Measurements from ENCODE around the gene RGS9. TPM values are rescaled to one million over a fixed set of nuclear protein-coding genes. Genes with fewer than 3 reads are reported as not detected.

The RGS9 gene
- total RNA-seq, 1 experiment from 2014 or later, result 6.3 TPM

DNA sequence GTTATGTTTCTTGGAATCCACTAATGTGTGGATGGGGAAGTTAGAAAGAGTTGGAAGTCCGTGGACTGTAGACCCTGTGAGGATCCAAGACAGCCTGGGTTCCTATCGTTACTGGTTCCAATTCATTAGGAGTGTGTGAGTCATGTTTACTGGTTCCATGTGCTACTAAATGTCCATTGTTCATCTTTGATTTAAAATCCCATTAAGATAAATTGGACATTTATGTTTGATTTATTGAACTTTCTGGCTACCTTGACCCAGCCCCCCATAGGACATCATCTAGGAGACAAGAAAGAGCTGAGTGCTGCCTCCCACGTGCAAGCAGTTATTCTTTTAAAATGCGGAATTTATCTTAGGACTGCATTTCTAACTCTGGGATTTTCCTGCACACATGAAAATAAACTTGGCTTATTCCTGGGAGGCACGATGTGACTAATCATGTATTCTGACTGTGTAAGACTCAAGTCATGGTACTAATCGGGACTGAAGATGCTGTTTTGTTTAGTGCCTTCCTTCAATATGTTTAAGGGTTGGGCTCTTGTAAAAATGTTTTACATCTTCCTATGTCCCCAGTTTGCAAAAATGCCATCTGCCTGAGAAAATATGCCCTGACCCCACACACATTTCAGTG lies 53.4 kb downstream of the RGS9 start:
- Mint-ChIP-seq H3K36me3 (ENCODE audit: insufficient read depth, unreplicated experiment) (no peaks in the 10 kb centered on the region), H3K27ac (ENCODE audit: unreplicated experiment) (no peak overlapping the region), H3K4me1 (ENCODE audit: low read depth, unreplicated experiment) (peaks cover 5% of the 10 kb centered on the region), H3K9me3 (ENCODE audit: unreplicated experiment) (no peaks in the 10 kb centered on the region), H3K27me3 (ENCODE audit: insufficient read depth, unreplicated experiment) (peaks cover 2% of the 10 kb centered on the region), H3K4me3 (ENCODE audit: unreplicated experiment) (no peak overlapping the region)
- TF ChIP-seq, protein P1, sequence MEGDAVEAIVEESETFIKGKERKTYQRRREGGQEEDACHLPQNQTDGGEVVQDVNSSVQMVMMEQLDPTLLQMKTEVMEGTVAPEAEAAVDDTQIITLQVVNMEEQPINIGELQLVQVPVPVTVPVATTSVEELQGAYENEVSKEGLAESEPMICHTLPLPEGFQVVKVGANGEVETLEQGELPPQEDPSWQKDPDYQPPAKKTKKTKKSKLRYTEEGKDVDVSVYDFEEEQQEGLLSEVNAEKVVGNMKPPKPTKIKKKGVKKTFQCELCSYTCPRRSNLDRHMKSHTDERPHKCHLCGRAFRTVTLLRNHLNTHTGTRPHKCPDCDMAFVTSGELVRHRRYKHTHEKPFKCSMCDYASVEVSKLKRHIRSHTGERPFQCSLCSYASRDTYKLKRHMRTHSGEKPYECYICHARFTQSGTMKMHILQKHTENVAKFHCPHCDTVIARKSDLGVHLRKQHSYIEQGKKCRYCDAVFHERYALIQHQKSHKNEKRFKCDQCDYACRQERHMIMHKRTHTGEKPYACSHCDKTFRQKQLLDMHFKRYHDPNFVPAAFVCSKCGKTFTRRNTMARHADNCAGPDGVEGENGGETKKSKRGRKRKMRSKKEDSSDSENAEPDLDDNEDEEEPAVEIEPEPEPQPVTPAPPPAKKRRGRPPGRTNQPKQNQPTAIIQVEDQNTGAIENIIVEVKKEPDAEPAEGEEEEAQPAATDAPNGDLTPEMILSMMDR (IDR thresholded peaks at IDR 0.05; ENCODE audit: insufficient read depth in 1 of 2, low read depth in 1 of 2, low read length in 1 of 2, severe bottlenecking in 1 of 2, unreplicated experiment in 1 of 2), result no peak
- H3K9me3 ChIP-seq, result no peaks in the 10 kb centered on the region
- no TSS peak for BruUV-seq (replicated peaks)
- no peaks in the 10 kb centered on the region for H3K27me3 ChIP-seq (replicated peaks; ENCODE audit: control insufficient read depth, insufficient read depth, low read length)
- H3K4me3 ChIP-seq (ENCODE audit: low read depth, low read length), result no peak overlapping the region
- no peaks in the 10 kb centered on the region for H3K36me3 ChIP-seq (ENCODE audit: control insufficient read depth, insufficient read depth, low read length)
- POLR2A ChIA-PET, result no interaction called here
- DNase-seq, result no peak
- no peaks in the 10 kb centered on the region for H3K4me1 ChIP-seq
- intact Hi-C loops (cut with micrococcal nuclease; ENCODE audit: unreplicated experiment), result no loop called here
- CTCF ChIA-PET, result no interaction called here

DNA sequence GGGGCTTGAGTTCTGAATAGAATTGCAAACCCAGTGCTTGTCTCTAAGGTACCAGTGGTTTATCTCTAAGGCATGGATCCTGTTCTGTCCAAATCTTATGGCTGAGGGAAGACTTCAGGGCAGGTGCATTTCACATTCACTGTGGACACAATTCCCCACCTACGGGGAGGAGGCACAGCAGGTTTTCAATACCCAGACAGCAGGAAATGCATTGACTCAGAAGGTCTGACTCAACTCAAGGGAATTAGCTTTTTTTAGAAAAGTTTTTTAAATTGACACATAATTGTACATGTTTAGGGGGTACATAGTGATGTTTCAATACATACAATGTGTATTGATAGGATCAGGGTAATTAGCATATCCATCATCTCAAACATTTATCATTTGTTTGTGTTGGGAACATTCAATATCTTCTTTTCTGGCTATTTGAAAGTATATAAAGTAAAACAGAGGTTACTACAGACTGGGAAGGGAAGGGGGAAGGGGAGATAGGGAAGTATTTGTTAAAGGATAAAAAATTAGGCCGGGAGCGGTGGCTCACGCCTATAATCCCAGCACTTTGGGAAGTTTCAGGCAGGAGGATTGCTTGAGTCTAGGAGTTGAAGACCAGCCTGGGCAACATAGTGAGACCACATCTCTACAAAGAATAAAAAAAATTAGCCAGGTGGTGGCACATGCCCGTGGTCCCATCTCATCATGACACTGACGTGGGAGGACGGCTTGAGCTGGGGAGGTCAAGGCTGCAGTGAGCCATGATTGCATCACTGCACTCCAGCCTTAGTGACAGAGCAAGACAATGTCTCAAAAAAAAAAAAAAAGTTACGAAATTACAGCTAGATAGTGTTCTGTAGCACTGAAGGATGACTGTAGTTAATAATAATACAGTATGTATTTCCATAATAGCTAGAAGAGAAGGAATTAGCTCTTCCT lies 54.9 kb downstream of the RGS9 start:
- Histone ChIP-seq H3K4me1 (no peaks in the 10 kb centered on the region), H3K36me3 (ENCODE audit: control insufficient read depth, insufficient read depth, low read length) (no peaks in the 10 kb centered on the region), H3K4me3 (ENCODE audit: low read depth, low read length) (no peak overlapping the region), H3K27me3 (replicated peaks; ENCODE audit: control insufficient read depth, insufficient read depth, low read length) (no peaks in the 10 kb centered on the region), H3K9me3 (no peaks in the 10 kb centered on the region)
- no TSS peak for BruUV-seq (replicated peaks)
- Mint-ChIP-seq H3K36me3 (ENCODE audit: insufficient read depth, unreplicated experiment) (no peaks in the 10 kb centered on the region), H3K4me1 (ENCODE audit: low read depth, unreplicated experiment) (peaks cover 5% of the 10 kb centered on the region), H3K4me3 (ENCODE audit: unreplicated experiment) (no peak overlapping the region), H3K27me3 (ENCODE audit: insufficient read depth, unreplicated experiment) (peaks cover 2% of the 10 kb centered on the region), H3K27ac (ENCODE audit: unreplicated experiment) (no peak overlapping the region), H3K9me3 (ENCODE audit: unreplicated experiment) (no peaks in the 10 kb centered on the region)
- ChIA-PET POLR2A (no interaction called here), CTCF (no interaction called here)
- intact Hi-C loops (cut with micrococcal nuclease; ENCODE audit: unreplicated experiment), result no loop called here
- TF ChIP-seq, protein P1 (IDR thresholded peaks at IDR 0.05; ENCODE audit: insufficient read depth in 1 of 2, low read depth in 1 of 2, low read length in 1 of 2, severe bottlenecking in 1 of 2, unreplicated experiment in 1 of 2), result no peak
- DNase-seq, result no peak

DNA sequence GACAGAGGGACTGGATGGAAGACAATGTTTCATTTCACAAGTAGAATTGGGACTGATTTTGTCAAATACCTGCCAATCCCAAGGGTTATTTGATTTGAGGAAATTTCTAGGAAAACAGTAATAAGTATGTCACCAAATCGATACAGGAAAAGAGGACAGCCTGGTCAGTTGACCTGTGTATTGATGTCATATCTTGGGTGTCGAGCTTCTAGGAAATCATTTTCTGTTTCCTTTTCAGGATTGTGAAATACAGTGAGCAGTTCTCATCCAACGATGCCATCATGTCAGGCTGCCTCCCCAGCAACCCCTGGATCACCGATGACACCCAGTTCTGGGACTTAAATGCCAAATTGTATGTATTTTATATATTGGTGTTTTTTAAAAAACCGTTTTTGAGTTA lies 56.1 kb downstream of the RGS9 start:
- Mint-ChIP-seq H3K27ac (ENCODE audit: unreplicated experiment) (no peak overlapping the region), H3K9me3 (ENCODE audit: unreplicated experiment) (no peaks in the 10 kb centered on the region), H3K4me3 (ENCODE audit: unreplicated experiment) (no peak overlapping the region), H3K4me1 (ENCODE audit: low read depth, unreplicated experiment) (peaks cover 5% of the 10 kb centered on the region), H3K36me3 (ENCODE audit: insufficient read depth, unreplicated experiment) (no peaks in the 10 kb centered on the region), H3K27me3 (ENCODE audit: insufficient read depth, unreplicated experiment) (peaks cover 2% of the 10 kb centered on the region)
- CTCF ChIA-PET, result no interaction called here
- POLR2A ChIA-PET, result no interaction called here
- H3K36me3 ChIP-seq (ENCODE audit: control insufficient read depth, insufficient read depth, low read length), result no peaks in the 10 kb centered on the region
- no peaks in the 10 kb centered on the region for H3K4me1 ChIP-seq
- TF ChIP-seq, protein P1 (IDR thresholded peaks at IDR 0.05; ENCODE audit: insufficient read depth in 1 of 2, low read depth in 1 of 2, low read length in 1 of 2, severe bottlenecking in 1 of 2, unreplicated experiment in 1 of 2), result no peak
- intact Hi-C loops (cut with micrococcal nuclease; ENCODE audit: unreplicated experiment), result no loop called here
- DNase-seq, result no peak
- no peaks in the 10 kb centered on the region for H3K27me3 ChIP-seq (replicated peaks; ENCODE audit: control insufficient read depth, insufficient read depth, low read length)
- H3K4me3 ChIP-seq (ENCODE audit: low read depth, low read length), result no peak overlapping the region
- no peaks in the 10 kb centered on the region for H3K9me3 ChIP-seq
- BruUV-seq (replicated peaks), result no TSS peak

All from Caco-2 (cell line).